GM06990 (cell line): ENCODE results near the gene SMIM8.

Source experiments
- DNase-seq: peaks from one replicate; pipeline ENCODE4 v3.0.0-alpha.2; 2011; ENCODE audit not compliant: insufficient read length; ENCODE audit errors: extremely low read depth
- H3K27me3 ChIP-seq: replicated peaks from 2 replicates; pipeline ENCODE4 v1.6.0; 2011; ENCODE audit warnings: low read length; ENCODE audit not compliant: control insufficient read depth, insufficient read depth
- H3K36me3 ChIP-seq: 2 replicates; pipeline ENCODE4 v1.5.1; 2011; ENCODE audit warnings: low read length; ENCODE audit not compliant: control insufficient read depth, insufficient read depth
- H3K4me3 ChIP-seq: replicated peaks from 2 replicates; pipeline ENCODE4 v1.5.1; 2011; ENCODE audit warnings: low read depth, mild to moderate bottlenecking, control low read depth, low read length
- TF ChIP-seq, protein P1 (sequence below): IDR thresholded peaks from 2 replicates; pipeline ENCODE4 v1.5.1; 2011; ENCODE audit warnings: low read length, control low read depth, mild to moderate bottlenecking, inconsistent platforms; ENCODE audit not compliant: insufficient read depth, poor library complexity, severe bottlenecking

SMIM8 gene

GRCh38 chr6:87322304-87323212 lies at the start of gene SMIM8:
Gene SMIM8 (plus strand): TSS chr6:87322588. CDS start chr6:87337032, 14,444 bp downstream.
- H3K27me3 ChIP-seq, result no peaks in the 10 kb centered on the region
- TF ChIP-seq, protein P1, sequence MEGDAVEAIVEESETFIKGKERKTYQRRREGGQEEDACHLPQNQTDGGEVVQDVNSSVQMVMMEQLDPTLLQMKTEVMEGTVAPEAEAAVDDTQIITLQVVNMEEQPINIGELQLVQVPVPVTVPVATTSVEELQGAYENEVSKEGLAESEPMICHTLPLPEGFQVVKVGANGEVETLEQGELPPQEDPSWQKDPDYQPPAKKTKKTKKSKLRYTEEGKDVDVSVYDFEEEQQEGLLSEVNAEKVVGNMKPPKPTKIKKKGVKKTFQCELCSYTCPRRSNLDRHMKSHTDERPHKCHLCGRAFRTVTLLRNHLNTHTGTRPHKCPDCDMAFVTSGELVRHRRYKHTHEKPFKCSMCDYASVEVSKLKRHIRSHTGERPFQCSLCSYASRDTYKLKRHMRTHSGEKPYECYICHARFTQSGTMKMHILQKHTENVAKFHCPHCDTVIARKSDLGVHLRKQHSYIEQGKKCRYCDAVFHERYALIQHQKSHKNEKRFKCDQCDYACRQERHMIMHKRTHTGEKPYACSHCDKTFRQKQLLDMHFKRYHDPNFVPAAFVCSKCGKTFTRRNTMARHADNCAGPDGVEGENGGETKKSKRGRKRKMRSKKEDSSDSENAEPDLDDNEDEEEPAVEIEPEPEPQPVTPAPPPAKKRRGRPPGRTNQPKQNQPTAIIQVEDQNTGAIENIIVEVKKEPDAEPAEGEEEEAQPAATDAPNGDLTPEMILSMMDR, result peak; percentile 82
- DNase-seq, result peak; percentile 91
- no peaks in the 10 kb centered on the region for H3K36me3 ChIP-seq
- peak within 1 kb of the TSS; percentile 96 for H3K4me3 ChIP-seq

GRCh38 chr6:87274660-87275274 lies 47.6 kb upstream of the SMIM8 start:
- Histone ChIP-seq H3K27me3 (no peaks in the 10 kb centered on the region), H3K4me3 (no peak overlapping the region), H3K36me3 (no peaks in the 10 kb centered on the region)
- TF ChIP-seq, protein P1, result no peak
- no peak for DNase-seq

DNA sequence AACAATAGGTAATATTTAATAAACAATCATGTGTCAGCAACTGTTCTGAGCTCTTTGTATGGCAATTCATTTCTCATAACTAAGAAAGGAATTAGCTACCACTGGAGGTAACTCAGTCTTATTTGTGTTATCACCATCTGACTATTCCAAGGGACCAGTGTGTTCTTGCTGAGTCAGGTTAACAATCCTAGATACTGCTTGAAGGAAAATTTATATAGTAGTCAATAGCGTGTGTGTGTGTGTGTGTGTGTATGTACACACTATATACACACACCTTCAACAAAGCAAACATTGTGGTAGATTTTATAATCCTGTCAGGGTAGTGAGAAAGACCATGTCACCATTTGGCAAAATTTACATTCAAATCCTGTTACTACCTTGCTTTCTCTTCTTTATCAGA lies 45.8 kb upstream of the SMIM8 start:
- Histone ChIP-seq H3K4me3 (no peak overlapping the region), H3K27me3 (no peaks in the 10 kb centered on the region), H3K36me3 (no peaks in the 10 kb centered on the region)
- TF ChIP-seq, protein P1, result no peak
- DNase-seq, result no peak

DNA sequence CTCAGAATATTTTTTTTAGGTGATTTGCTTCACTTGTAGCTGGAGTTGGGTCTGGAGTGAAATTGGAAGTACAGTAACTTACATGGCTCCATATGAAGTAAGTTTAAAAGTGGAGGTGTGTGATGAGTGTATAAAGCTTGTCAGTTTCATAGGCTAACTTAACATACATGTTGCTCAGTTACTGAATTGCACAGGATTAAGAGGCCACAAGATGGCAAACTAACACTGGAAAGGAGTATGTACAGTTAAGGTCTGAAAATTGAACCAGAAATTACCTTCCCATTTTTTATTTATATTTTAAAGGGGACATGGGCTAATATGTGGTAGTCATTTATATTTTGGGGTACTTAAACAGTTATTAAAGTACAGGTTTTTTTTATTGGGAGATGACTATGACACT lies 45.3 kb upstream of the SMIM8 start:
- Histone ChIP-seq H3K4me3 (no peak overlapping the region), H3K27me3 (no peaks in the 10 kb centered on the region), H3K36me3 (no peaks in the 10 kb centered on the region)
- DNase-seq, result no peak
- TF ChIP-seq, protein P1, result peak; percentile 30

GRCh38 chr6:87279196-87279595 lies 43.2 kb upstream of the SMIM8 start:
- Histone ChIP-seq H3K27me3 (no peaks in the 10 kb centered on the region), H3K4me3 (no peak overlapping the region), H3K36me3 (no peaks in the 10 kb centered on the region)
- DNase-seq, result no peak
- TF ChIP-seq, protein P1, result no peak
